Heart left ventricle (tissue), 13 donors: Measurements from ENCODE around the gene OR2B2.
"Not testable (repeated sequence)": the region's sequence is repeated elsewhere in the genome, so short reads cannot be mapped to it uniquely, and the experiment has no call there.

ENCODE experiments used
- CTCF ChIP-seq, 12 donors: fragments of 200-600 bp; sonication (generic) in 4 of 12; IDR thresholded peaks; one replicate each; pipeline versions ENCODE4 v1.5.0 to v1.8.0; 2018 to 2022; ENCODE audit warnings: antibody characterized with exemption in 12 of 12, mild to moderate bottlenecking in 5 of 12
- POLR2A ChIP-seq, 2 donors: fragments of 450-650 bp; IDR thresholded peaks; one replicate each; pipeline ENCODE4 v1.6.1; 2017; ENCODE audit warnings: antibody characterized with exemption in 2 of 2, mild to moderate bottlenecking in 2 of 2, moderate library complexity in 2 of 2
- donor health status: ischemic (EF 13 %, LVEDD 7.1; RV severe dilation, severe dysfunction).
- donor health status: DM: no; HTN: yes; CAD: no.
- donor health status: DM: no; HTN: no; CAD: no.
- donor health status: ischemic (EF 25% LVEDD 6.9; RV normal size, moderate dysfunction).
- donor health status: ischemic (EF 25% LVEDD 5.7; RV mildly dilated, moderate dysfunction).
- donor health status: ischemic (EF 35%, LVEDD 5.7; RV mildly dilated, moderate dysfunction).
- donor health status: nonischemic (EF 11% LVEDD 7.7; RV severe dilation, severe dysfunction).
- donor health status: DM: yes; HTN: yes; CAD: no.
- donor health status: PGD.
- donor health status: ischemic (EF 29% LVEDD 5.4; RV normal size, mild dysfunction).
- donor health status: nonischemic (EF 23%, LVEDD 6.1; RV moderate dilation, normal function).

GRCh38 chr6:27928041-27928440 lies 15.8 kb upstream of the OR2B2 start:
- TF ChIP-seq CTCF, POLR2A (IDR thresholded peaks at IDR 0.05): not testable (repeated sequence)
